BE2C (cell line): ENCODE data around the gene ERCC6.

ENCODE experiments used
- DNase-seq: peaks from one replicate; pipeline ENCODE4 v3.0.0-alpha.2; 2020
- H3K27me3 ChIP-seq: fragments of 250-450 bp; sonication (Bioruptor Pico); 2 replicates; pipeline ENCODE4 v1.5.1; 2020; ENCODE audit warnings: mild to moderate bottlenecking
- H3K36me3 ChIP-seq: fragments of 250-450 bp; sonication (Bioruptor Pico); 2 replicates; pipeline ENCODE4 v1.5.1; 2020; ENCODE audit warnings: mild to moderate bottlenecking
- H3K4me1 ChIP-seq: fragments of 250-450 bp; sonication (Bioruptor Pico); 2 replicates; pipeline ENCODE4 v1.5.1; 2020
- H3K4me3 ChIP-seq: 2 replicates; pipeline ENCODE4 v1.5.1; 2011; ENCODE audit warnings: low read depth, low read length
- H3K9me3 ChIP-seq: fragments of 250-450 bp; sonication (Bioruptor Pico); 2 replicates; pipeline ENCODE4 v1.5.1; 2020
- CTCF ChIP-seq: IDR thresholded peaks from 2 replicates; pipeline ENCODE4 v1.5.1; 2012; ENCODE audit warnings: mild to moderate bottlenecking, low read depth, low read length

The ERCC6 gene

GRCh38 chr10:49575489-49576072, 36.7 kb upstream of the ERCC6 start:
- H3K4me3 ChIP-seq: no peak overlapping the region
- no peaks in the 10 kb centered on the region for H3K9me3 ChIP-seq
- H3K27me3 ChIP-seq: no peaks in the 10 kb centered on the region
- no peaks in the 10 kb centered on the region for H3K36me3 ChIP-seq
- no peak for TF ChIP-seq CTCF
- no peaks in the 10 kb centered on the region for H3K4me1 ChIP-seq
- no peak for DNase-seq

GRCh38 chr10:49572594-49573114, 33.7 kb upstream of the ERCC6 start:
- Histone ChIP-seq H3K4me3 (no peak overlapping the region), H3K9me3 (no peaks in the 10 kb centered on the region), H3K27me3 (no peaks in the 10 kb centered on the region), H3K36me3 (no peaks in the 10 kb centered on the region), H3K4me1 (no peaks in the 10 kb centered on the region)
- DNase-seq: no peak
- no peak for TF ChIP-seq CTCF

- H3K4me1 ChIP-seq: no peaks in the 10 kb centered on the region
- no peak overlapping the region for H3K4me3 ChIP-seq
- no peak for TF ChIP-seq CTCF
- no peaks in the 10 kb centered on the region for H3K27me3 ChIP-seq
- no peaks in the 10 kb centered on the region for H3K36me3 ChIP-seq
- no peaks in the 10 kb centered on the region for H3K9me3 ChIP-seq
- no peak for DNase-seq
These were observed 32.5 kb upstream of the ERCC6 start for GRCh38 chr10:49571388-49571787.

GRCh38 chr10:49569031-49569631, 30.2 kb upstream of the ERCC6 start:
- no peak overlapping the region for H3K4me3 ChIP-seq
- no peak for DNase-seq

GRCh38 chr10:49568235-49568634, 29.3 kb upstream of the ERCC6 start:
- Histone ChIP-seq H3K27me3 (no peaks in the 10 kb centered on the region), H3K9me3 (no peaks in the 10 kb centered on the region), H3K36me3 (no peaks in the 10 kb centered on the region), H3K4me1 (no peaks in the 10 kb centered on the region), H3K4me3 (no peak overlapping the region)
- no peak for DNase-seq
- TF ChIP-seq CTCF: no peak

More at GRCh38 chr10:49569031-49569631, 30.2 kb upstream of the ERCC6 start:
- Histone ChIP-seq H3K9me3 (no peaks in the 10 kb centered on the region), H3K27me3 (no peaks in the 10 kb centered on the region), H3K36me3 (no peaks in the 10 kb centered on the region), H3K4me1 (no peaks in the 10 kb centered on the region)
- no peak for TF ChIP-seq CTCF

GRCh38 chr10:49567810-49568209, 28.9 kb upstream of the ERCC6 start:
- TF ChIP-seq CTCF: no peak
- Histone ChIP-seq H3K36me3 (no peaks in the 10 kb centered on the region), H3K4me3 (no peak overlapping the region), H3K4me1 (no peaks in the 10 kb centered on the region), H3K9me3 (no peaks in the 10 kb centered on the region), H3K27me3 (no peaks in the 10 kb centered on the region)
- DNase-seq: no peak
